SK-N-SH (cell line): Measurements from ENCODE around the gene BRD1. TPM values are rescaled to one million over a fixed set of nuclear protein-coding genes. Genes with fewer than 3 reads are reported as not detected.

Experiments
- CTCF ChIA-PET: fragments of 300-600, 350-600 bp; formaldehyde crosslinking; extraction: SDS; loops from one replicate; lab custom pipeline; 2021; lab: Yijun Ruan, JAX
- POLR2A ChIA-PET: fragments of 350-600 bp; sonication (Branson Sonifier 250); formaldehyde crosslinking; extraction: SDS; loops from one replicate; lab custom pipeline; 2020; ENCODE audit warnings: antibody characterized with exemption, inconsistent platforms; lab: Yijun Ruan, JAX
- DNase-seq: peaks from one replicate; pipeline ENCODE4 v3.0.0; 2012
- H2AFZ ChIP-seq: fragments of 200-600 bp; sonication (generic); 2 replicates; pipeline ENCODE4 v1.8.1; 2016; ENCODE audit warnings: antibody characterized with exemption, mild to moderate bottlenecking, low read depth
- H3F3A ChIP-seq: fragments of 200-600 bp; sonication (generic); replicated peaks from 2 replicates; pipeline ENCODE3; 2016; ENCODE audit warnings: antibody characterized with exemption, mild to moderate bottlenecking; ENCODE audit not compliant: insufficient read depth
- H3K27ac ChIP-seq, 2 experiments: fragments of 200-500 bp in 1 of 2; fragments of 200-600 bp in 1 of 2; sonication (Bioruptor generic) in 1 of 2; sonication (generic), shearing (Covaris generic) in 1 of 2; 2 replicates each; pipeline versions ENCODE4 v1.5.1 to v1.6.1; 2014 to 2016; ENCODE audit warnings: low read depth in 2 of 2, inconsistent platforms in 1 of 2, low read length in 1 of 2, mild to moderate bottlenecking in 1 of 2, mixed read lengths in 1 of 2
- H3K27me3 ChIP-seq: fragments of 200-600 bp; sonication (generic), shearing (Covaris generic); 2 replicates; pipeline ENCODE4 v1.6.1; 2016; ENCODE audit warnings: mixed run types; ENCODE audit not compliant: insufficient read depth
- H3K36me3 ChIP-seq, 2 experiments: fragments of 200-500 bp in 1 of 2; fragments of 200-600 bp in 1 of 2; sonication (Bioruptor generic) in 1 of 2; sonication (generic) in 1 of 2; replicated peaks in 1 of 2; 2 replicates each; pipeline versions ENCODE3 to v1.5.1; 2014 to 2016; ENCODE audit warnings: low read length in 1 of 2, mild to moderate bottlenecking in 1 of 2; ENCODE audit not compliant: insufficient read depth in 2 of 2, control insufficient read depth in 1 of 2
- H3K4me1 ChIP-seq, 2 experiments: fragments of 200-500 bp in 1 of 2; fragments of 200-600 bp in 1 of 2; sonication (Bioruptor generic) in 1 of 2; sonication (generic), shearing (Covaris generic) in 1 of 2; 2 replicates each; pipeline versions ENCODE4 v1.5.1 to v1.6.1; 2014 to 2016; ENCODE audit warnings: low read depth in 1 of 2, low read length in 1 of 2, mixed run types in 1 of 2; ENCODE audit not compliant: insufficient read depth in 2 of 2, control insufficient read depth in 1 of 2
- H3K4me2 ChIP-seq: fragments of 200-600 bp; sonication (generic), shearing (Covaris generic); 2 replicates; pipeline ENCODE4 v1.6.1; 2017; ENCODE audit warnings: mixed run types
- H3K4me3 ChIP-seq, 2 experiments: fragments of 200-500 bp in 1 of 2; fragments of 200-600 bp in 1 of 2; sonication (Bioruptor generic) in 1 of 2; sonication (generic), shearing (Covaris generic) in 1 of 2; 2 replicates each; pipeline versions ENCODE4 v1.5.1 to v1.8.1; 2014 to 2016; ENCODE audit warnings: low read depth in 2 of 2, inconsistent platforms in 1 of 2, low read length in 1 of 2, mild to moderate bottlenecking in 1 of 2, mixed read lengths in 1 of 2, moderate library complexity in 1 of 2
- H3K79me2 ChIP-seq: fragments of 200-600 bp; sonication (generic); 2 replicates; pipeline ENCODE4 v1.8.1; 2017; ENCODE audit warnings: mild to moderate bottlenecking; ENCODE audit not compliant: insufficient read depth
- H3K9ac ChIP-seq: fragments of 200-600 bp; sonication (generic); 2 replicates; pipeline ENCODE4 v1.6.1; 2017; ENCODE audit warnings: mixed run types
- H3K9me2 ChIP-seq: fragments of 200-600 bp; sonication (generic); 2 replicates; pipeline ENCODE4 v1.6.1; 2017; ENCODE audit warnings: mixed run types
- H3K9me3 ChIP-seq: fragments of 200-600 bp; sonication (generic); 2 replicates; pipeline ENCODE4 v1.6.1; 2017; ENCODE audit warnings: mixed run types, mild to moderate bottlenecking, moderate library complexity
- H4K20me1 ChIP-seq: fragments of 200-600 bp; sonication (generic); 2 replicates; pipeline ENCODE4 v1.6.1; 2017; ENCODE audit warnings: mild to moderate bottlenecking, mixed run types; ENCODE audit not compliant: insufficient read depth
- ELF1 ChIP-seq: IDR thresholded peaks from 2 replicates; pipeline ENCODE4 v1.4.0; 2012
- EP300 ChIP-seq, 2 experiments: IDR thresholded peaks; 2 replicates each; pipeline versions ENCODE4 v1.4.0 to v1.6.1; 2012; ENCODE audit warnings: borderline replicate concordance in 1 of 2, low read depth in 1 of 2, low read length in 1 of 2
- FOSL2 ChIP-seq: IDR thresholded peaks from 2 replicates; pipeline ENCODE4 v1.4.0; 2012; ENCODE audit warnings: low read depth, mild to moderate bottlenecking, moderate library complexity, borderline replicate concordance
- GATA2 ChIP-seq: sonication (generic); formaldehyde crosslinking; IDR thresholded peaks from 2 replicates; pipeline ENCODE4 v1.5.0; 2020; ENCODE audit warnings: mild to moderate bottlenecking, missing genetic modification reagents
- JUND ChIP-seq: IDR thresholded peaks from 2 replicates; pipeline ENCODE4 v1.4.0; 2012
- MXI1 ChIP-seq: IDR thresholded peaks from 2 replicates; pipeline ENCODE4 v1.6.1; 2012; ENCODE audit warnings: mild to moderate bottlenecking, low read depth, low read length, improper control_type of control experiment
- NFIC ChIP-seq: IDR thresholded peaks from 2 replicates; pipeline ENCODE4 v1.4.0; 2012; ENCODE audit warnings: borderline replicate concordance
- NRF1 ChIP-seq: IDR thresholded peaks from 2 replicates; pipeline ENCODE4 v1.6.1; 2012; ENCODE audit warnings: low read depth, mild to moderate bottlenecking, low read length
- POLR2AphosphoS5 ChIP-seq: IDR thresholded peaks from 2 replicates; pipeline ENCODE4 v1.6.1; 2012; ENCODE audit warnings: low read depth, low read length
- RFX5 ChIP-seq: IDR thresholded peaks from 2 replicates; pipeline ENCODE4 v1.6.1; 2012; ENCODE audit warnings: mild to moderate bottlenecking, improper control_type of control experiment, low read length
- RXRA ChIP-seq: IDR thresholded peaks from 2 replicates; pipeline ENCODE4 v1.4.0; 2012; ENCODE audit warnings: low read depth, mild to moderate bottlenecking, borderline replicate concordance
- SIN3A ChIP-seq: IDR thresholded peaks from 2 replicates; pipeline ENCODE4 v1.6.1; 2012; ENCODE audit warnings: low read depth, mild to moderate bottlenecking, low read length, moderate library complexity, borderline replicate concordance
- SMC3 ChIP-seq: IDR thresholded peaks from 2 replicates; pipeline ENCODE4 v1.6.1; 2012; ENCODE audit warnings: low read depth, low read length, improper control_type of control experiment
- TAF1 ChIP-seq: IDR thresholded peaks from 2 replicates; pipeline ENCODE4 v1.6.1; 2012; ENCODE audit warnings: low read depth, mild to moderate bottlenecking, low read length, moderate library complexity, borderline replicate concordance
- TCF12 ChIP-seq: IDR thresholded peaks from 2 replicates; pipeline ENCODE4 v1.4.0; 2012
- TEAD4 ChIP-seq: IDR thresholded peaks from 2 replicates; pipeline ENCODE4 v1.4.0; 2012; ENCODE audit warnings: mild to moderate bottlenecking, borderline replicate concordance; ENCODE audit not compliant: insufficient read depth
- WGBS: methylation state at CpG from one replicate; pipeline ENCODE4 v1.1.6; 2017; ENCODE audit warnings: low lambda C conversion rate; 5-methylcytosine and 5-hydroxymethylcytosine counted together
- polyA plus RNA-seq, 3 experiments: library from polyadenylated mRNA; depleted of rRNA; stranded (reverse); fragments of >200 nt; gene quantifications; 2 replicates each; pipeline ENCODE4 v1.2.3, GENCODE V29; 2012
- TF ChIP-seq, protein P1 (sequence below): fragments of 200-600 bp; sonication (generic); IDR thresholded peaks from 2 replicates; pipeline ENCODE4 v1.6.1; 2017; ENCODE audit warnings: antibody characterized with exemption, mild to moderate bottlenecking, moderate library complexity

The BRD1 gene
- polyA plus RNA-seq, 1 of the 3 experiments (the other 2 are of a cell fraction) = 10.3 TPM

DNA sequence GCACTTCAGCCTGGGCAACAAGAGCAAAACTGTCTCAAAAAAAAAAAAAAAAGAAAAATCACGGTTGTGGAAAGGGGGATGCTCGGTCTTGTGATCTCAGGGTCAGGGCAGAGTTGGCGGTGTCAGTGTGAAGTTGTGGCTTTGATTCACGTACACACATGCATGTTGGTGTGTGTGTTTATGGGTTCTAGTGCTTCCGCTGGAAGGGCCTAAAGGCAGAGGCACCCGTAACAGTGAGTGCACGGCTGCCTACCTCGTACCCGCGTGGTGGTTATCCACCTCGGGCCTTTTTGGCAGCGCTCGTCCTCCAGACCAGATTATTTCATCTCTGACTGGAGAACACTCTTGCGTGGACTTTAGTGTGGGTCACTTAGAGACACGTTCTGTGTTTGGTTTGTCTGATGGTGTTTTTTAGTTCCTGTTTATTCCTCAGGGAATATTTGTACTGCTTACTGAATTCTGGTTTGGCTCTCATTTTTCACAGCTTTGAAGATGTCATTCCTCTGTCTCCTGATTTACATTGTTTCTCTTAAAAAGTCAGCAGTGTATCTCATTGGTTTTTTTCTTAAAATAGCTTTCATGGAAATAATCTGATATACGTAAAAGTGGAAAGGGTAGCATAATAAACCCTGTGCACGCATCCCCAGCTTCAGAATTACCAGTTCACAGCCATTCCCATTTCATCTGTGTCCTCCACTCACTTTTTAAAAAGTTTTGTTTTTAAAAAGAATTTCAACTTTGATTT is 41.6 kb upstream of the BRD1 start:
- no peak overlapping the region for H3K27ac ChIP-seq
- POLR2A ChIA-PET = no interaction called here
- H3K79me2 ChIP-seq = peaks cover 100% of the 10 kb centered on the region
- TF ChIP-seq POLR2AphosphoS5 (no peak), JUND (no peak), MXI1 (no peak), SMC3 (no peak), SIN3A (no peak), RXRA (no peak), NFIC (no peak), FOSL2 (no peak), TCF12 (no peak), TEAD4 (no peak), GATA2 (CRISPR knock-in tag) (no peak), EP300 (IDR thresholded peaks at IDR 0.05; ENCODE audit: borderline replicate concordance in 1 of 2, low read depth in 1 of 2, low read length in 1 of 2) (no peak), ELF1 (no peak), NRF1 (no peak), TAF1 (no peak), RFX5 (no peak)
- TF ChIP-seq, protein P1, sequence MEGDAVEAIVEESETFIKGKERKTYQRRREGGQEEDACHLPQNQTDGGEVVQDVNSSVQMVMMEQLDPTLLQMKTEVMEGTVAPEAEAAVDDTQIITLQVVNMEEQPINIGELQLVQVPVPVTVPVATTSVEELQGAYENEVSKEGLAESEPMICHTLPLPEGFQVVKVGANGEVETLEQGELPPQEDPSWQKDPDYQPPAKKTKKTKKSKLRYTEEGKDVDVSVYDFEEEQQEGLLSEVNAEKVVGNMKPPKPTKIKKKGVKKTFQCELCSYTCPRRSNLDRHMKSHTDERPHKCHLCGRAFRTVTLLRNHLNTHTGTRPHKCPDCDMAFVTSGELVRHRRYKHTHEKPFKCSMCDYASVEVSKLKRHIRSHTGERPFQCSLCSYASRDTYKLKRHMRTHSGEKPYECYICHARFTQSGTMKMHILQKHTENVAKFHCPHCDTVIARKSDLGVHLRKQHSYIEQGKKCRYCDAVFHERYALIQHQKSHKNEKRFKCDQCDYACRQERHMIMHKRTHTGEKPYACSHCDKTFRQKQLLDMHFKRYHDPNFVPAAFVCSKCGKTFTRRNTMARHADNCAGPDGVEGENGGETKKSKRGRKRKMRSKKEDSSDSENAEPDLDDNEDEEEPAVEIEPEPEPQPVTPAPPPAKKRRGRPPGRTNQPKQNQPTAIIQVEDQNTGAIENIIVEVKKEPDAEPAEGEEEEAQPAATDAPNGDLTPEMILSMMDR = no peak
- CTCF ChIA-PET = interaction anchor here (1.2 kb wide), 1 partner anchor 61 kb away, joined by 3 read pairs; no protein-coding TSS in a partner anchor
- H2AFZ ChIP-seq = no peak overlapping the region
- no peak overlapping the region for H3K4me2 ChIP-seq
- no peaks in the 10 kb centered on the region for H3K4me1 ChIP-seq
- no peak for DNase-seq
- H3K36me3 ChIP-seq = peaks cover 0 to 22% of the 10 kb centered on the region in 2 experiments
- no peaks in the 10 kb centered on the region for H3K9me2 ChIP-seq
- WGBS = 97% methylated on average over 17 of the region's 17 CpGs
- H3K9me3 ChIP-seq = peaks cover 3% of the 10 kb centered on the region; the same call in 1 of the 2 replicates
- H3K27me3 ChIP-seq = no peaks in the 10 kb centered on the region
- H3F3A ChIP-seq = no peaks in the 10 kb centered on the region
- H4K20me1 ChIP-seq = peaks cover 38% of the 10 kb centered on the region
- H3K9ac ChIP-seq = no peak overlapping the region
- no peak overlapping the region for H3K4me3 ChIP-seq
